HepG2 (cell line): Measurements from ENCODE around the gene FAM174C. TPM values are rescaled to one million over a fixed set of nuclear protein-coding genes. Genes with fewer than 3 reads are reported as not detected.
A peak's percentile ranks its signal among the peaks of the same experiment; 100 is the strongest.

Experiments
- ATF7-NPFF ChIP-seq: sonication (generic); formaldehyde crosslinking; IDR thresholded peaks from 2 replicates; pipeline ENCODE4 v1.8.1; 2023; ENCODE audit warnings: mild to moderate bottlenecking, low read depth, missing genetic modification reagents, moderate library complexity
- CREB1 ChIP-seq, 2 experiments: fragments of 450-650 bp in 1 of 2; IDR thresholded peaks; 2 replicates each; pipeline ENCODE4 v1.6.1; 2016 to 2017; ENCODE audit warnings: control low read depth in 1 of 2, mild to moderate bottlenecking in 1 of 2, missing compliant biosample characterization in 1 of 2, missing genetic modification characterization in 1 of 2
- MAFK ChIP-seq, 2 experiments: IDR thresholded peaks in 1 of 2; conservative IDR thresholded peaks in 1 of 2; 2 replicates each; pipeline ENCODE4 v1.6.1; 2011; ENCODE audit warnings: improper control_type of control experiment in 2 of 2, low read length in 2 of 2
- NR2F6 ChIP-seq, 2 experiments: IDR thresholded peaks; 2 replicates each; pipeline ENCODE4 v1.6.1; 2016; ENCODE audit warnings: antibody characterized with exemption in 1 of 2, mild to moderate bottlenecking in 1 of 2
- RELA ChIP-seq: sonication (generic); formaldehyde crosslinking; IDR thresholded peaks from 2 replicates; pipeline ENCODE4 v1.4.0; 2020; ENCODE audit warnings: missing genetic modification reagents
- SIN3B ChIP-seq: fragments of 150-350 bp; IDR thresholded peaks from 2 replicates; pipeline ENCODE4 v1.6.1; 2014; ENCODE audit warnings: low read length
- SRSF9 ChIP-seq: fragments of 200-400 bp; formaldehyde crosslinking; IDR thresholded peaks from 2 replicates; pipeline ENCODE4 v1.6.1; 2018; ENCODE audit warnings: borderline replicate concordance, mild to moderate bottlenecking, low read depth, low read length; ENCODE audit not compliant: insufficient read depth, poor library complexity, severe bottlenecking
- TAF15 ChIP-seq: fragments of 200-400 bp; formaldehyde crosslinking; IDR thresholded peaks from one replicate; pipeline ENCODE4 v1.6.1; 2018; ENCODE audit warnings: mild to moderate bottlenecking, low read depth, low read length; ENCODE audit not compliant: poor library complexity, severe bottlenecking
- TCF7 ChIP-seq: sonication (generic); IDR thresholded peaks from 2 replicates; pipeline ENCODE4 v1.6.1; 2016; ENCODE audit warnings: antibody characterized with exemption, low read depth
- YEATS4 ChIP-seq: sonication (generic); formaldehyde crosslinking; IDR thresholded peaks from 2 replicates; pipeline ENCODE4 v1.4.0; 2020; ENCODE audit warnings: missing genetic modification reagents, borderline replicate concordance
- ZFP37 ChIP-seq: sonication (generic); formaldehyde crosslinking; IDR thresholded peaks from 2 replicates; pipeline ENCODE4 v1.4.0; 2020; ENCODE audit warnings: missing genetic modification reagents, borderline replicate concordance
- ZNF263 ChIP-seq: sonication (generic); formaldehyde crosslinking; IDR thresholded peaks from 2 replicates; pipeline ENCODE4 v1.4.0; 2020; ENCODE audit warnings: missing genetic modification reagents
- ZNF329 ChIP-seq: sonication (generic); formaldehyde crosslinking; IDR thresholded peaks from 2 replicates; pipeline ENCODE4 v1.9.0; 2021; ENCODE audit warnings: low read depth, mild to moderate bottlenecking, missing genetic modification reagents
- ZNF343 ChIP-seq: sonication (generic); formaldehyde crosslinking; IDR thresholded peaks from 2 replicates; pipeline ENCODE4 v1.4.0; 2020; ENCODE audit warnings: mild to moderate bottlenecking, missing genetic modification reagents
- ZNF382 ChIP-seq: sonication (generic); formaldehyde crosslinking; IDR thresholded peaks from 2 replicates; pipeline ENCODE4 v1.5.0; 2020; ENCODE audit warnings: missing genetic modification reagents, mild to moderate bottlenecking, borderline replicate concordance
- polyA plus RNA-seq, 8 experiments: library from polyadenylated mRNA; depleted of rRNA in 3 of 8; stranded (reverse) in 7 of 8; unstranded in 1 of 8; fragments of >200 nt; fragmentation: Illumina TruSeq in 4 of 8; extraction: Trizol in 4 of 8; gene quantifications; 2 replicates each; pipeline versions ENCODE4 v1.2.1 to v1.2.3, GENCODE V29; 2011 to 2016; ENCODE audit warnings: low read depth in 4 of 8, missing spikeins in 1 of 8, mixed read lengths in 1 of 8; ENCODE audit not compliant: insufficient read depth in 1 of 8
- total RNA-seq, 5 experiments: library from RNA; depleted of rRNA; stranded (reverse); fragments of >200 nt; fragmentation: Illumina TruSeq; extraction: Trizol; gene quantifications; 2 replicates each; pipeline ENCODE4 v1.2.3, GENCODE V29; 2016; ENCODE audit warnings: low read depth in 1 of 5
- TF ChIP-seq, protein P1 (sequence below), 2 experiments: sonication (generic) in 1 of 2; formaldehyde crosslinking in 1 of 2; IDR thresholded peaks; 2 replicates each; pipeline versions ENCODE4 v1.4.0 to v1.6.1; 2018 to 2020; ENCODE audit warnings: missing genetic modification reagents in 2 of 2, borderline replicate concordance in 1 of 2, low read depth in 1 of 2, mild to moderate bottlenecking in 1 of 2, missing biosample characterization in 1 of 2
- TF ChIP-seq, protein P2 (sequence below): IDR thresholded peaks from 2 replicates; pipeline ENCODE4 v1.6.1; 2012; ENCODE audit warnings: inconsistent platforms
- TF ChIP-seq, protein P3 (sequence below): sonication (generic); formaldehyde crosslinking; IDR thresholded peaks from 2 replicates; pipeline ENCODE4 v1.5.1; 2020; ENCODE audit warnings: mild to moderate bottlenecking, missing genetic modification reagents, moderate library complexity
- TF ChIP-seq, protein P4 (sequence below): sonication (generic); formaldehyde crosslinking; IDR thresholded peaks from 2 replicates; pipeline ENCODE4 v1.4.0; 2020; ENCODE audit warnings: missing genetic modification reagents
- TF ChIP-seq, protein P5 (sequence below): sonication (generic); formaldehyde crosslinking; IDR thresholded peaks from 2 replicates; pipeline ENCODE4 v1.4.0; 2020; ENCODE audit warnings: mild to moderate bottlenecking, missing genetic modification reagents
- TF ChIP-seq, protein P6 (sequence below): sonication (generic); formaldehyde crosslinking; IDR thresholded peaks from 2 replicates; pipeline ENCODE4 v1.5.1; 2020; ENCODE audit warnings: mild to moderate bottlenecking, moderate library complexity, missing genetic modification reagents

The FAM174C gene
- total and polyA plus RNA-seq, 2 of the 13 experiments (the other 11 are each of a cell fraction or from before 2014, with no cell fraction given), result 19.5 to 31.3 TPM

DNA sequence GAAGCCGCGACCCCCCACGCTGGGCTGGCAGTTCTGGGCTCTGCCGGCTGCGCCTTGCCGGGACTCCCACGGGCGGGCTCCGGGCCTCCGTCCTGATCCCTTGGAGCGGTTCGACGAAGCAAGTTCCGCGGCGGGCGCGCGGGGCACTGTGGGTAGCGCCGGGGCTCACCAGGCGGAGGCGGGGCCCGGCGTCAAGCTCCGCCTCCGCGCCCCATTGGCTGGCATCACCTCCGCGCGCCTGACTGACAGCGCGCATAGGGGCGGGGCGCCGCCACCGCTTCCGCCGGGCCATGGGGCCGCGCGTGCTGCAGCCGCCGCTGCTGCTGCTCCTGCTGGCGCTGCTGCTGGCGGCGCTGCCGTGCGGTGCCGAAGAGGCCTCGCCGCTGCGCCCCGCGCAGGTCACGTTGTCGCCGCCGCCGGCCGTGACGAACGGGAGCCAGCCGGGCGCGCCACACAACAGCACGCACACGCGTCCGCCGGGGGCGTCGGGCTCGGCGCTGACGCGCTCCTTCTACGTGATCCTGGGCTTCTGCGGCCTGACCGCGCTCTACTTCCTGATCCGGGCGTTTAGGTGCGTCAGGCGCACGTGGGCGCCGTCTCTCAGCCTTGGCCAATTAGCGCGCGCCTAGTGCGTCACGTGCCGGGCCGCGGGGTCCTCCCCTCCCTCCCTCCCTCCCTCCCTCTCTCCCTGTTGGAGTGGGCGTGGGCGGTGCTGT is at the start of gene FAM174C (continued):
- TF ChIP-seq, protein P1, sequence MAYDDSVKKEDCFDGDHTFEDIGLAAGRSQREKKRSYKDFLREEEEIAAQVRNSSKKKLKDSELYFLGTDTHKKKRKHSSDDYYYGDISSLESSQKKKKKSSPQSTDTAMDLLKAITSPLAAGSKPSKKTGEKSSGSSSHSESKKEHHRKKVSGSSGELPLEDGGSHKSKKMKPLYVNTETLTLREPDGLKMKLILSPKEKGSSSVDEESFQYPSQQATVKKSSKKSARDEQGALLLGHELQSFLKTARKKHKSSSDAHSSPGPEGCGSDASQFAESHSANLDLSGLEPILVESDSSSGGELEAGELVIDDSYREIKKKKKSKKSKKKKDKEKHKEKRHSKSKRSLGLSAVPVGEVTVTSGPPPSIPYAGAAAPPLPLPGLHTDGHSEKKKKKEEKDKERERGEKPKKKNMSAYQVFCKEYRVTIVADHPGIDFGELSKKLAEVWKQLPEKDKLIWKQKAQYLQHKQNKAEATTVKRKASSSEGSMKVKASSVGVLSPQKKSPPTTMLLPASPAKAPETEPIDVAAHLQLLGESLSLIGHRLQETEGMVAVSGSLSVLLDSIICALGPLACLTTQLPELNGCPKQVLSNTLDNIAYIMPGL (CRISPR knock-in tag; IDR thresholded peaks at IDR 0.05; ENCODE audit: borderline replicate concordance in 1 of 2, low read depth in 1 of 2), result peak in 1 of 2 experiments; percentile 18; a peak in 1 of 4 replicates
- TF ChIP-seq RELA (CRISPR knock-in tag), result no peak
- TF ChIP-seq, protein P2, sequence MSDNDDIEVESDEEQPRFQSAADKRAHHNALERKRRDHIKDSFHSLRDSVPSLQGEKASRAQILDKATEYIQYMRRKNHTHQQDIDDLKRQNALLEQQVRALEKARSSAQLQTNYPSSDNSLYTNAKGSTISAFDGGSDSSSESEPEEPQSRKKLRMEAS, result peak; percentile 91
- TF ChIP-seq TCF7, result no peak
- TF ChIP-seq, protein P3, sequence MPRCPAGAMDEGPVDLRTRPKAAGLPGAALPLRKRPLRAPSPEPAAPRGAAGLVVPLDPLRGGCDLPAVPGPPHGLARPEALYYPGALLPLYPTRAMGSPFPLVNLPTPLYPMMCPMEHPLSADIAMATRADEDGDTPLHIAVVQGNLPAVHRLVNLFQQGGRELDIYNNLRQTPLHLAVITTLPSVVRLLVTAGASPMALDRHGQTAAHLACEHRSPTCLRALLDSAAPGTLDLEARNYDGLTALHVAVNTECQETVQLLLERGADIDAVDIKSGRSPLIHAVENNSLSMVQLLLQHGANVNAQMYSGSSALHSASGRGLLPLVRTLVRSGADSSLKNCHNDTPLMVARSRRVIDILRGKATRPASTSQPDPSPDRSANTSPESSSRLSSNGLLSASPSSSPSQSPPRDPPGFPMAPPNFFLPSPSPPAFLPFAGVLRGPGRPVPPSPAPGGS, result peak; percentile 98
- TF ChIP-seq, protein P4, sequence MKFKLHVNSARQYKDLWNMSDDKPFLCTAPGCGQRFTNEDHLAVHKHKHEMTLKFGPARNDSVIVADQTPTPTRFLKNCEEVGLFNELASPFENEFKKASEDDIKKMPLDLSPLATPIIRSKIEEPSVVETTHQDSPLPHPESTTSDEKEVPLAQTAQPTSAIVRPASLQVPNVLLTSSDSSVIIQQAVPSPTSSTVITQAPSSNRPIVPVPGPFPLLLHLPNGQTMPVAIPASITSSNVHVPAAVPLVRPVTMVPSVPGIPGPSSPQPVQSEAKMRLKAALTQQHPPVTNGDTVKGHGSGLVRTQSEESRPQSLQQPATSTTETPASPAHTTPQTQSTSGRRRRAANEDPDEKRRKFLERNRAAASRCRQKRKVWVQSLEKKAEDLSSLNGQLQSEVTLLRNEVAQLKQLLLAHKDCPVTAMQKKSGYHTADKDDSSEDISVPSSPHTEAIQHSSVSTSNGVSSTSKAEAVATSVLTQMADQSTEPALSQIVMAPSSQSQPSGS (CRISPR knock-in tag), result 0 out of 2 replicates have a peak, but pooled peaks have one; percentile 4
- TF ChIP-seq, protein P5, sequence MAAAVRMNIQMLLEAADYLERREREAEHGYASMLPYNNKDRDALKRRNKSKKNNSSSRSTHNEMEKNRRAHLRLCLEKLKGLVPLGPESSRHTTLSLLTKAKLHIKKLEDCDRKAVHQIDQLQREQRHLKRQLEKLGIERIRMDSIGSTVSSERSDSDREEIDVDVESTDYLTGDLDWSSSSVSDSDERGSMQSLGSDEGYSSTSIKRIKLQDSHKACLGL (CRISPR knock-in tag), result peak; percentile 73
- no peak for TF ChIP-seq MAFK (conservative IDR thresholded peaks at IDR 0.05 in 1 of 2, IDR thresholded peaks at IDR 0.05 in 1 of 2; ENCODE audit: low read length in 2 of 2)
- no peak for TF ChIP-seq SRSF9
- no peak; the same call in 1 of the 2 replicates for TF ChIP-seq ZNF329 (CRISPR knock-in tag)
- no peak for TF ChIP-seq ZNF382 (CRISPR knock-in tag)
- TF ChIP-seq, protein P6, sequence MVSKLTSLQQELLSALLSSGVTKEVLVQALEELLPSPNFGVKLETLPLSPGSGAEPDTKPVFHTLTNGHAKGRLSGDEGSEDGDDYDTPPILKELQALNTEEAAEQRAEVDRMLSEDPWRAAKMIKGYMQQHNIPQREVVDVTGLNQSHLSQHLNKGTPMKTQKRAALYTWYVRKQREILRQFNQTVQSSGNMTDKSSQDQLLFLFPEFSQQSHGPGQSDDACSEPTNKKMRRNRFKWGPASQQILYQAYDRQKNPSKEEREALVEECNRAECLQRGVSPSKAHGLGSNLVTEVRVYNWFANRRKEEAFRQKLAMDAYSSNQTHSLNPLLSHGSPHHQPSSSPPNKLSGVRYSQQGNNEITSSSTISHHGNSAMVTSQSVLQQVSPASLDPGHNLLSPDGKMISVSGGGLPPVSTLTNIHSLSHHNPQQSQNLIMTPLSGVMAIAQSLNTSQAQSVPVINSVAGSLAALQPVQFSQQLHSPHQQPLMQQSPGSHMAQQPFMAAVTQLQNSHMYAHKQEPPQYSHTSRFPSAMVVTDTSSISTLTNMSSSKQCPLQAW (CRISPR knock-in tag), result no peak; the same call in 1 of the 2 replicates
- TF ChIP-seq ZNF263, result no peak; the same call in 1 of the 2 replicates
- no peak; the same call in 1 of the 2 replicates for TF ChIP-seq SIN3B
- TF ChIP-seq ZNF343, result no peak; the same call in 1 of the 2 replicates
- TF ChIP-seq ZFP37 (CRISPR knock-in tag), result peak; percentile 45; the same call in 1 of the 2 replicates
- peak; percentile 90 for TF ChIP-seq CREB1 (IDR thresholded peaks at IDR 0.05)
- peak; percentile 84 for TF ChIP-seq CREB1 (CRISPR knock-in tag; IDR thresholded peaks at IDR 0.05)
- TF ChIP-seq TAF15, result peak; percentile 72
- peak; percentile 94; the same call in 1 of the 2 replicates for TF ChIP-seq ATF7-NPFF
- TF ChIP-seq NR2F6 (IDR thresholded peaks at IDR 0.05), result no peak
- TF ChIP-seq NR2F6 (CRISPR knock-in tag; IDR thresholded peaks at IDR 0.05), result no peak; the same call in 1 of the 2 replicates
- TF ChIP-seq YEATS4, result peak; percentile 96
